ENCODE results near the gene ITGB2. TPM values are rescaled to one million over a fixed set of nuclear protein-coding genes. Genes with fewer than 3 reads are reported as not detected.
A peak's percentile ranks its signal among the peaks of the same experiment; 100 is the strongest.

The ITGB2 gene
- total RNA-seq, 2 donors from 2014 or later = 1.6 to 2.3 TPM

- Mint-ChIP-seq H3K9me3 (no peaks in the 10 kb centered on the region), H3K27ac (no peak overlapping the region), H3K36me3 (ENCODE audit: low read depth) (no peaks in the 10 kb centered on the region), H3K4me1 (peaks cover 5% of the 10 kb centered on the region), H3K4me3 (no peak overlapping the region), H3K27me3 (ENCODE audit: insufficient read depth) (peaks cover 2% of the 10 kb centered on the region)
- H3K27ac ChIP-seq (ENCODE audit: low read depth, low read length) = no peak overlapping the region
- 81 to 84% methylated on average over 4 to 8 of the region's 8 CpGs for WGBS, 2 experiments (ENCODE audit: insufficient coverage in 1 of 2, insufficient read length in 1 of 2)
- no peaks in the 10 kb centered on the region for H3K27me3 ChIP-seq (ENCODE audit: control insufficient read depth, insufficient read depth, low read length, poor library complexity, severe bottlenecking)
- no peak overlapping the region for H3K9ac ChIP-seq (ENCODE audit: extremely low read depth, low read length, poor library complexity, severe bottlenecking)
- DNase-seq = no peak
- H3K9me3 ChIP-seq (ENCODE audit: control insufficient read depth, low read length) = no peaks in the 10 kb centered on the region
- H3K36me3 ChIP-seq (ENCODE audit: control insufficient read depth, insufficient read depth, low read length) = no peaks in the 10 kb centered on the region
- no peak for TF ChIP-seq CTCF (conservative IDR thresholded peaks at IDR 0.05)
- H3K4me3 ChIP-seq (ENCODE audit: low read length) = no peak overlapping the region
- H3K4me1 ChIP-seq (ENCODE audit: control insufficient read depth, insufficient read depth, low read length) = peaks cover 10% of the 10 kb centered on the region
Measured at GRCh38 chr21:44912158-44912473, 8.6 kb downstream of the ITGB2 start.

DNA sequence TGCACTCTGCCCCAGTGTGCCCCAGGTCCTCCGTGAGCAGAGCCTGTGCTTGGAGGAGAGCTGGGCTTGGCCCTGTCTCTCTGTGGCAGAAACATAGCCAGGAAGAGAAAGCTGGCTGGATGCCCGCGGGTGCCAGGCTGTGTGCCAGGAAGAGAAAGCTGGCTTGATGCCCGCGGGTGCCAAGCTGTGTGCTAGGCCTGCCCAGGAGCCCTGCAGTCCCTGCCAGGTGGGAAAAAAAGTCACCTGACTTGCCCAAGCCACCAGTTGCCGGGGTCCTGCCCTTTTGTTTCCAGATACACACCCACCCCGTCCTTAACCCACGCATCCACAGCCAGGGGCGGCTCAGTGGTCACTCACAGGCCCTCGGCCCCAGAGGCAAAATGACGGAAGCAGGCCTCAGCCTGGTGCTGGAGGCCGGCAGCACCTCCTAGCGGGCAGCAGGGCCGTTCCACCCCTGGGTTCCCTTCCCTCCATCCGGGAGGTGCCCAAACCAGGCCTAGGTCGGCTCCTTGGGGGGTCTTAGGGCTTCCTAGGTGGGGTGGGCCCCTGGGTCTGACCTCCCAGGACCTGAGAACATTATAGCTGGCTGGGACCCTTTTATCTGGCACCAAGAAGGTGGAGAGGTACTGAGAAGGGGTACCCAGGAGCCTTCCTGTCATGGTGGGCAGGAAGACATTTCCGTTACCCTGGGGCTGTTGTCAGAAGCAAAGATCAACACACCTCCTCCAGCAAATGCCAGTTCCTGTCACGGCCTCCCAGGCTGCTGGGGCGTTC is 9.1 kb downstream of the ITGB2 start:
- no peak overlapping the region for H3K4me3 ChIP-seq (ENCODE audit: low read length)
- no peak overlapping the region for H3K4me3 Mint-ChIP-seq
- H3K36me3 ChIP-seq (ENCODE audit: control insufficient read depth, insufficient read depth, low read length) = no peaks in the 10 kb centered on the region
- DNase-seq = peak; percentile 61
- no peaks in the 10 kb centered on the region for H3K27me3 Mint-ChIP-seq (ENCODE audit: insufficient read depth)
- no peaks in the 10 kb centered on the region for H3K9me3 Mint-ChIP-seq
- no peaks in the 10 kb centered on the region for H3K36me3 Mint-ChIP-seq (ENCODE audit: low read depth)
- H3K9me3 ChIP-seq (ENCODE audit: control insufficient read depth, low read length) = no peaks in the 10 kb centered on the region
- WGBS, 2 experiments (ENCODE audit: insufficient coverage in 1 of 2, insufficient read length in 1 of 2) = 90 to 98% methylated on average over 8 to 19 of the region's 19 CpGs
- H3K27ac Mint-ChIP-seq = no peak overlapping the region
- no peak overlapping the region for H3K9ac ChIP-seq (ENCODE audit: extremely low read depth, low read length, poor library complexity, severe bottlenecking)
- H3K27ac ChIP-seq (ENCODE audit: low read depth, low read length) = no peak overlapping the region
- no peaks in the 10 kb centered on the region for H3K27me3 ChIP-seq (ENCODE audit: control insufficient read depth, insufficient read depth, low read length, poor library complexity, severe bottlenecking)
- TF ChIP-seq CTCF (conservative IDR thresholded peaks at IDR 0.05) = peak; percentile 56
- H3K4me1 ChIP-seq (ENCODE audit: control insufficient read depth, insufficient read depth, low read length) = peaks cover 10% of the 10 kb centered on the region
- H3K4me1 Mint-ChIP-seq = peaks cover 5% of the 10 kb centered on the region

GRCh38 chr21:44911068-44911383 is 9.7 kb downstream of the ITGB2 start:
- H3K4me3 ChIP-seq (ENCODE audit: low read length) = no peak overlapping the region
- no peaks in the 10 kb centered on the region for H3K9me3 ChIP-seq (ENCODE audit: control insufficient read depth, low read length)
- H3K27ac ChIP-seq (ENCODE audit: low read depth, low read length) = no peak overlapping the region
- Mint-ChIP-seq H3K4me1 (peaks cover 5% of the 10 kb centered on the region), H3K9me3 (no peaks in the 10 kb centered on the region), H3K27ac (no peak overlapping the region), H3K4me3 (no peak overlapping the region), H3K36me3 (ENCODE audit: low read depth) (no peaks in the 10 kb centered on the region), H3K27me3 (ENCODE audit: insufficient read depth) (no peaks in the 10 kb centered on the region)
- TF ChIP-seq CTCF (conservative IDR thresholded peaks at IDR 0.05) = no peak
- H3K4me1 ChIP-seq (ENCODE audit: control insufficient read depth, insufficient read depth, low read length) = peaks cover 10% of the 10 kb centered on the region
- H3K36me3 ChIP-seq (ENCODE audit: control insufficient read depth, insufficient read depth, low read length) = no peaks in the 10 kb centered on the region
- no peak for DNase-seq
- H3K27me3 ChIP-seq (ENCODE audit: control insufficient read depth, insufficient read depth, low read length, poor library complexity, severe bottlenecking) = no peaks in the 10 kb centered on the region
- 80 to 90% methylated on average over 1 to 10 of the region's 10 CpGs for WGBS, 2 experiments (ENCODE audit: insufficient coverage in 1 of 2, insufficient read length in 1 of 2)
- H3K9ac ChIP-seq (ENCODE audit: extremely low read depth, low read length, poor library complexity, severe bottlenecking) = no peak overlapping the region
